IMR-90 (cell line): Measurements from ENCODE around the gene GBA2.

ENCODE experiments used
- POLR2A ChIP-seq: IDR thresholded peaks from 2 replicates; pipeline ENCODE4 v1.6.1; 2012; ENCODE audit warnings: mild to moderate bottlenecking, low read depth, low read length
- SMC3 ChIP-seq: fragments of 150-350 bp; IDR thresholded peaks from 2 replicates; pipeline ENCODE4 v1.6.1; 2016; ENCODE audit warnings: low read depth, mild to moderate bottlenecking, antibody characterized with exemption, low read length, moderate library complexity
- TF ChIP-seq, protein P1 (sequence below): conservative IDR thresholded peaks from 2 replicates; pipeline ENCODE4 v1.5.1; 2012; ENCODE audit warnings: mild to moderate bottlenecking, low read depth, low read length, improper control_type of control experiment

GRCh38 chr9:35756275-35757225 is 7.5 kb upstream of the GBA2 start:
- no peak for TF ChIP-seq POLR2A
- TF ChIP-seq, protein P1, sequence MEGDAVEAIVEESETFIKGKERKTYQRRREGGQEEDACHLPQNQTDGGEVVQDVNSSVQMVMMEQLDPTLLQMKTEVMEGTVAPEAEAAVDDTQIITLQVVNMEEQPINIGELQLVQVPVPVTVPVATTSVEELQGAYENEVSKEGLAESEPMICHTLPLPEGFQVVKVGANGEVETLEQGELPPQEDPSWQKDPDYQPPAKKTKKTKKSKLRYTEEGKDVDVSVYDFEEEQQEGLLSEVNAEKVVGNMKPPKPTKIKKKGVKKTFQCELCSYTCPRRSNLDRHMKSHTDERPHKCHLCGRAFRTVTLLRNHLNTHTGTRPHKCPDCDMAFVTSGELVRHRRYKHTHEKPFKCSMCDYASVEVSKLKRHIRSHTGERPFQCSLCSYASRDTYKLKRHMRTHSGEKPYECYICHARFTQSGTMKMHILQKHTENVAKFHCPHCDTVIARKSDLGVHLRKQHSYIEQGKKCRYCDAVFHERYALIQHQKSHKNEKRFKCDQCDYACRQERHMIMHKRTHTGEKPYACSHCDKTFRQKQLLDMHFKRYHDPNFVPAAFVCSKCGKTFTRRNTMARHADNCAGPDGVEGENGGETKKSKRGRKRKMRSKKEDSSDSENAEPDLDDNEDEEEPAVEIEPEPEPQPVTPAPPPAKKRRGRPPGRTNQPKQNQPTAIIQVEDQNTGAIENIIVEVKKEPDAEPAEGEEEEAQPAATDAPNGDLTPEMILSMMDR: peak; percentile 33
- TF ChIP-seq SMC3: no peak
